Ishikawa (cell line): ENCODE measurements around the gene ARPC1B.

ENCODE experiments used
- EP300 ChIP-seq: IDR thresholded peaks from 2 replicates; pipeline ENCODE4 v1.6.1; 2012; ENCODE audit warnings: borderline replicate concordance
- TAF1 ChIP-seq: IDR thresholded peaks from 2 replicates; pipeline ENCODE4 v1.6.1; 2012; ENCODE audit warnings: low read depth, mild to moderate bottlenecking
- TF ChIP-seq, protein P1 (sequence below): IDR thresholded peaks from 2 replicates; pipeline ENCODE4 v1.6.1; 2012; ENCODE audit warnings: low read depth, mild to moderate bottlenecking

GRCh38 chr7:99409192-99409572 lies 34.7 kb downstream of the ARPC1B start:
- TF ChIP-seq, protein P1, sequence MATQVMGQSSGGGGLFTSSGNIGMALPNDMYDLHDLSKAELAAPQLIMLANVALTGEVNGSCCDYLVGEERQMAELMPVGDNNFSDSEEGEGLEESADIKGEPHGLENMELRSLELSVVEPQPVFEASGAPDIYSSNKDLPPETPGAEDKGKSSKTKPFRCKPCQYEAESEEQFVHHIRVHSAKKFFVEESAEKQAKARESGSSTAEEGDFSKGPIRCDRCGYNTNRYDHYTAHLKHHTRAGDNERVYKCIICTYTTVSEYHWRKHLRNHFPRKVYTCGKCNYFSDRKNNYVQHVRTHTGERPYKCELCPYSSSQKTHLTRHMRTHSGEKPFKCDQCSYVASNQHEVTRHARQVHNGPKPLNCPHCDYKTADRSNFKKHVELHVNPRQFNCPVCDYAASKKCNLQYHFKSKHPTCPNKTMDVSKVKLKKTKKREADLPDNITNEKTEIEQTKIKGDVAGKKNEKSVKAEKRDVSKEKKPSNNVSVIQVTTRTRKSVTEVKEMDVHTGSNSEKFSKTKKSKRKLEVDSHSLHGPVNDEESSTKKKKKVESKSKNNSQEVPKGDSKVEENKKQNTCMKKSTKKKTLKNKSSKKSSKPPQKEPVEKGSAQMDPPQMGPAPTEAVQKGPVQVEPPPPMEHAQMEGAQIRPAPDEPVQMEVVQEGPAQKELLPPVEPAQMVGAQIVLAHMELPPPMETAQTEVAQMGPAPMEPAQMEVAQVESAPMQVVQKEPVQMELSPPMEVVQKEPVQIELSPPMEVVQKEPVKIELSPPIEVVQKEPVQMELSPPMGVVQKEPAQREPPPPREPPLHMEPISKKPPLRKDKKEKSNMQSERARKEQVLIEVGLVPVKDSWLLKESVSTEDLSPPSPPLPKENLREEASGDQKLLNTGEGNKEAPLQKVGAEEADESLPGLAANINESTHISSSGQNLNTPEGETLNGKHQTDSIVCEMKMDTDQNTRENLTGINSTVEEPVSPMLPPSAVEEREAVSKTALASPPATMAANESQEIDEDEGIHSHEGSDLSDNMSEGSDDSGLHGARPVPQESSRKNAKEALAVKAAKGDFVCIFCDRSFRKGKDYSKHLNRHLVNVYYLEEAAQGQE: no peak
- TF ChIP-seq TAF1 (no peak), EP300 (no peak)
